HG02642 (cell line): Measurements from ENCODE around the gene KCNQ2.

Experiments used
- ATAC-seq: cut with Tn5 transposase; IDR thresholded peaks from one replicate; pipeline ENCODE4 v1.9.1; 2021; ENCODE audit warnings: mild to moderate bottlenecking; ENCODE audit not compliant: unreplicated experiment, poor library complexity

KCNQ2 gene

GRCh38 chr20:63458170-63459069, 14.0 kb downstream of the KCNQ2 start:
- no peak for ATAC-seq

GRCh38 chr20:63457737-63458136, 14.7 kb downstream of the KCNQ2 start:
- no peak for ATAC-seq

GRCh38 chr20:63456429-63457284, 15.8 kb downstream of the KCNQ2 start:
- ATAC-seq: no peak

GRCh38 chr20:63455568-63455859, 16.9 kb downstream of the KCNQ2 start:
- ATAC-seq: no peak

DNA sequence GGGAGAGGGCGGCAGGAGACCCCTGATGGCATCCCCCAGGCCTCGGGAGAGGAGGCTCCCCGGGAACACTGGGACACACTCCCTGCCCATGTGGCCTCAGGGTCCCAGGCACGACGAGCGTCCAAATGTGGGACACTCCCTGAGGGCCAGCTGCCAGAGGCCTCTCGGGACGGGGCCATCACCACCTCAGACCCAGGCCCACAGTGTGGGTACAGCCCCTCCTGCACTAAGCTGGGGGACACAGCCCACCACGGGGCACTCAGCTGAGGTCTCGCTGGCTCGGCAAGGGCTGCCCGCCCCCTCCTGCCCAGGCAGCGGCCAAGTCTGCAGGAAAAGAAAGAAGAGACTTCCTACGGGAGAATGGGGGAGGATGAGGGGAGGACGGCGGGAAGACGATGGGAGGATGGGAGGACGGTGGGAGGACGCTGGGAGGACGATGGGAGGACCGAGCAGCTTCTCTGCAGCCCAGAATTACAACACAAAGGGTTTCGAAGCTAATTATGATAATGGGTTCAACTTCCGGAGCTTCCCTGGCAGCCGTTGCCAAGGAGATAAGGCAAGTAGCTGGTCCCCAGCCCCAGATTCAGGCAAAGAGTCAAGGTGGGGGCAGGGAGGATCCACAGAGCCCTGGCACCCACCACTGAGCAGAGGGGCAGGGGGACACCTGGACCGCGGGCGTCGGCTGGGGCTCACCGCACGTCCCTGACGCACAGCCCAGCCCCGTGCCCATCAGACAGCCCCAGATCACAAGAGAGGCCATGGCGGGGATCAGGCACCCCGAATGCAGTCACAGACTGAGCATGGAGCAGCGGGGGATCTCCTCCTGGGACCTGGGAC, 17.5 kb downstream of the KCNQ2 start:
- ATAC-seq: no peak

GRCh38 chr20:63452821-63453523, 19.5 kb downstream of the KCNQ2 start:
- ATAC-seq: no peak

DNA sequence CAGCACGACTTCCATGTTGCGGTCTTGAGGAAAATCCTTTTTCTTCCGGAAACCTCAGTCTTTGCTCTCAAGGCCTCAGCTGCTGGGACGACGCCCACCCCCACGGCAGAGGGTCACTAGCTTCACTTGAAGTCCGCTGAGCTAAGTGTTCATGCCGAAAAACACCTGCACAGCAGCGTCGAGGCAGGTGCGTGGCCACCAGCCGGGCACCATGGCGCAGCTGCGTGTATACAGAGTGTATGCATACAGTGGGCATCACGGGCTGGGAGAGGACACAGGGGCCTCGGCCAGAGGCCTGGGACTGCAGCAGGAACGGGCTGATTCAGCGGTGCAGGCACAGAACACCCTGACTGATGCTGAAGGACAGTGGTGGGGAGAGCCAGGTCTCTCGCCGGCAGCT, 20.1 kb downstream of the KCNQ2 start:
- ATAC-seq: no peak

- no peak for ATAC-seq
Observed at GRCh38 chr20:63451821-63452220, 20.6 kb downstream of the KCNQ2 start.

DNA sequence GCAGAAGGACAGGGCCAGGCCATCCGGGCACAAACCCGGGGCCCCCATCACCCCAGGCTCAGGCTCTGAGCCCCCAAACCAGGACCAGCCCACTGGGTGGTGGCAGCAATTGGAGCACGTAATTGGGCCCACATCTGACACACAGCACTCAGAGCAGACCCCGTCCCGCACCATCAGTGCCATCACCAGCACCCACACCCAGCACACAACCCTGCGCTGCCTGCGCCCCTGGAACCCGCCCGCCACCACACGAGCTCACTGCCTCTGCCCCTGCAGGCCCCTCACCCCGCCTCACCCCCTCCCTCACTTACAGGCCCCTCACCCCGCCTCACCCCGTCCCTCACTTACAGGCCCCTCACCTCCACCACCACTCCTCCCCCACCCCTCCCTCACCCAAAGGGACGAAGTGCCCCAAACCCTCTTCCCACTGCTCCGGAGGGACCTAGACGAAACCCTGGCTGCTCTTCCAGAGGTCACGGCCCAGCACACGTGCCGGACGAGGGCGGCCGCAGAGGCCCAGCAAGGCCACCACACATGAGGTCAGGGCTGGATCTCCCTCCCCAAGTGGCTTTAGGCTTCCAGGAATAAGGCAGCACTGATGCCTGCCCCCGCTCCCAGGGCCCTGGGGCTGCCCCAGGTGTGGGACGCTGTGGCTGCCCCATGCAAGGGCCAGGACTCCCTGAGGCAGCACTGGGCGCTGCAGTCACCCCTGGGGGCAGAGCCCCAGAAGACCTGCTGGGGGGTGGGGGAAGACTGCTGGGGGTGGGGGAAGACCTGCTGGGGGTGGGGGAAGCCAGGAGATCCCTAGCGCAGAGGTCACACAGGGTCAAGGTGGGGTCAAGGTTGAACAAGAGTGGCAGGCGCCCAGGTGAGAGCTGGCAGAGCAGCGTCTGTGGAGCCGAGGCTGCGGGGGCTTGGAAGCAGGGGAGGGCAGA, 22.4 kb downstream of the KCNQ2 start:
- no peak for ATAC-seq

DNA sequence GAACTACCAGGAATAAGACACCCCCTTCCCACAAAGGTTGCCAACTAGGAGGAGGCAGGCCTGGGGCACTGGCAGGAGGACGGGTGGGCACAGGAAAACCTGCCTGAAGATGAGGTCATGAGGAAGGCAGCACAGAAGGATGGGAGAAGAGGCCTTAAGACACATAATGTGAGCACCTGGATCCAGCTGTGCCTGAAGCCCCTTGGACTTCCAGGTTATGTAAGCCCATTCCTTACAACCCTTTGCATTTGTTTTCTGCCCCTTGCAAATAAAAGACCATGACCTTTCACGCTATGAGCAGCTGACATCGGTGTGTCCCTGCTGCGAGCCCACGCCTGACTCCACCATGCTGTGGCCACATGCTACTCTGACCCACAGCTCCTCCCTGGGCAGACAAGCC, 23.4 kb downstream of the KCNQ2 start:
- no peak for ATAC-seq

GRCh38 chr20:63448031-63448430, 24.4 kb downstream of the KCNQ2 start:
- no peak for ATAC-seq

- no peak for ATAC-seq
Observed at GRCh38 chr20:63447320-63447719, 25.1 kb downstream of the KCNQ2 start.

DNA sequence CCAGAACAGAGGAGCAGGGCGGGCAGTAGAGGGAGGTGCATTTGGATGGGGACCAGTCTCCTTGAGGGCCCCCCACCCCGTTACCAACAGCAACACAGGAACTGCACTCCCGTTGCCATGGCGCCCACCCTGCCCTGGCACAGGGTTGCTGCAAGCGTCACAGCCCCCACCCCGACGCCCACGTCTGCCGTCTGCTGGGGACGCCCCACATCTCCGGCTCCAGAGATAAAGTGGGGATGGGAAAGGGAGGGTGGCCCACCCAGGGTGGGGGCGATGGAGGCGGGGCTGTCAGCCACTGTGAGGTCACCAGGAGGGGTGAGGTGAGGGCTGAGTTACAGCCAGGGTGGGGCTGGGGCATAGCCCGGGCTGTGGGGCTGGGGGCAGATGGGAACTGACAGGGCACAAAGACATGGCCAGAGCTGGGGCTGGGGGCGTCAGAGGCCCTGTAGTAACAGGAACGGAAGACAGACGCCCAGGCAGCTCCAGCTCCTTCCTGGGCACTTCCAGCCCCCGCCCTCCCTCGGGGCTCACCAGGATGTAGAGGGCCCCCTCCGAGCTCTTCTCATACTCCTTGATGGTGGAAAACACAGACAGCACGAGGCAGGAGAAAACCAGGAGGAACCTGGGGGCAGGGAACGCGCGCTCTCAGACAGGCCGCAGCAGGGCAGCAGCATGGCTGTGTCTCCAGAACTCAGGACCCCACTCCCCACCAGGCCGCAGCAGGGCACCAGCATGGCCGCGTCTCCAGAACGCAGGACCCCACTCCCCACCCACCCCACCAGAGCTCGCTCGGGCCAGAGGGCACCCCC, 26.0 kb downstream of the KCNQ2 start:
- ATAC-seq: no peak

- ATAC-seq: no peak
Observed at GRCh38 chr20:63445075-63445734, 27.2 kb downstream of the KCNQ2 start.

DNA sequence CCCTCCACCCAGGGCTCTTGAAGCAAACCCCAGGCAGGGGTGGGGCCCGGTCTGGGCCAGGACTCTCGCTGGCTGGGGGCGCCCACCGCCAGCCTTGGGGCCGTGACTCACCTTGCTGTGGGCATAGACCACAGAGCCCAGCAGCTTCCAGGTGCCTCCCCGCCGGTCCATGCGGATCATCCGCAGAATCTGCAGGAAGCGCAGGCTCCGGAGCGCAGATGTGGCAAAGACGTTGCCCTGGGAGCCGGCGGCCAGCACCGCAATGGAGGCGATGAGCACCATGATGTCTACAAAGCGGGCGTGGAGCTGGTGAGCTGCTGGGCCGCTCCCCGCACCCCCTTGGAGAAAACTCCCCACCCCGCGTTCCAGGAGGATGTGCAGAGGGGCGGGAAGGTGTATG, 27.9 kb downstream of the KCNQ2 start:
- no peak for ATAC-seq

DNA sequence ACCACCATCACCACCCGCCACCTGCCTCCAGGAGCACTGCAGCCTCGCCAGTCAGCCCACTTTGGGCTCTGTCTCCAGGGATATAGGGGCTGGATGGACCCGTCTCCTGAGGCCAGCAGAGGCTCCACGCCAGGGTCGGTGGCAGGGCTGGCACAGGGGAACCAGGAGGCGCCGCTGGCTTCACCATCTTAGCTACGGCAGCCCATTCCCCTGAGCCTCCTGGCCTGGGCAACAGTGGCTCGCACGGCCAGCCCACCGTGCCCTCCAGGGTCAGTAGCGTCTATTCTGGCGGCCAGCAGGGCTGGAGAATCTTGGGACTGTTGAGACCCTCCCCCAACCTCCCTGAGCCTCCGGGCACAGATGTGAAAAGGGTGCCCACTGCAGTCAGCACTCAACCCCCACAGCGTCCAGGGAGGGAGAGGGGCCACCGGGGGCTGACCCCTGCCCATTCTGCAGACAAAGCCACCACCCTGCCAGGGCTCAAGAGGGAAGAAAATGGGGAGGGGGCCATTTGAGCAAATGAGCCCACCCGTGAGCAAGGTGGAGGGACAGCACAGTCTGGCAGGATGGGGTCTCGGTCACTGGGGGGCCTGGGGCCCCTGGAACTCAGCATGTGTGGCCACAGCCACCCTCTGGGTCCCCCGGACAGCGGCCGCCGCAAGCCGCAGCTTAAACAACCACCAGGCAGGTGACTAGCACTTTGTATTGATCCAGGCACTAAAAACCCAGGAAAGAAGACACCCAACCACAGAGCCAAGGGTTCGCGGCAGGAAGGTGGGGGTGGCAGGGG, 28.7 kb downstream of the KCNQ2 start:
- no peak for ATAC-seq

GRCh38 chr20:63442100-63442493, 30.4 kb downstream of the KCNQ2 start:
- no peak for ATAC-seq
